MM.1S (cell line): ENCODE data around the gene SHISA6.

Experiments
- EZH2 ChIP-seq: fragments of 300-600 bp; sonication (generic); optimal IDR thresholded peaks from 2 replicates; pipeline ENCODE3; 2017; ENCODE audit warnings: low read depth, mild to moderate bottlenecking, antibody characterized with exemption, low read length, mixed read lengths
- TF ChIP-seq, protein P1 (sequence below): fragments of 300-600 bp; sonication (generic); IDR thresholded peaks from 2 replicates; pipeline ENCODE4 v1.5.1; 2016; ENCODE audit warnings: antibody characterized with exemption, low read length, mixed read lengths

GRCh38 chr17:11490171-11490755 is 249.2 kb downstream of the SHISA6 start:
- no peak for TF ChIP-seq EZH2
- TF ChIP-seq, protein P1, sequence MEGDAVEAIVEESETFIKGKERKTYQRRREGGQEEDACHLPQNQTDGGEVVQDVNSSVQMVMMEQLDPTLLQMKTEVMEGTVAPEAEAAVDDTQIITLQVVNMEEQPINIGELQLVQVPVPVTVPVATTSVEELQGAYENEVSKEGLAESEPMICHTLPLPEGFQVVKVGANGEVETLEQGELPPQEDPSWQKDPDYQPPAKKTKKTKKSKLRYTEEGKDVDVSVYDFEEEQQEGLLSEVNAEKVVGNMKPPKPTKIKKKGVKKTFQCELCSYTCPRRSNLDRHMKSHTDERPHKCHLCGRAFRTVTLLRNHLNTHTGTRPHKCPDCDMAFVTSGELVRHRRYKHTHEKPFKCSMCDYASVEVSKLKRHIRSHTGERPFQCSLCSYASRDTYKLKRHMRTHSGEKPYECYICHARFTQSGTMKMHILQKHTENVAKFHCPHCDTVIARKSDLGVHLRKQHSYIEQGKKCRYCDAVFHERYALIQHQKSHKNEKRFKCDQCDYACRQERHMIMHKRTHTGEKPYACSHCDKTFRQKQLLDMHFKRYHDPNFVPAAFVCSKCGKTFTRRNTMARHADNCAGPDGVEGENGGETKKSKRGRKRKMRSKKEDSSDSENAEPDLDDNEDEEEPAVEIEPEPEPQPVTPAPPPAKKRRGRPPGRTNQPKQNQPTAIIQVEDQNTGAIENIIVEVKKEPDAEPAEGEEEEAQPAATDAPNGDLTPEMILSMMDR, result no peak
